Activated CD8-positive, alpha-beta memory T cell treated with anti-CD3 and anti-CD28 coated beads, Interleukin-2, amount 50 U/mL, for 24 hours (primary cell): ENCODE measurements around the gene IDI1.
"Not testable (repeated sequence)": the region's sequence is repeated elsewhere in the genome, so short reads cannot be mapped to it uniquely, and the experiment has no call there.

ENCODE experiments used
- DNase-seq: peaks from one replicate; pipeline ENCODE4 v3.0.0-alpha.2; 2020; ENCODE audit errors: extremely low read depth

Gene IDI1

DNA sequence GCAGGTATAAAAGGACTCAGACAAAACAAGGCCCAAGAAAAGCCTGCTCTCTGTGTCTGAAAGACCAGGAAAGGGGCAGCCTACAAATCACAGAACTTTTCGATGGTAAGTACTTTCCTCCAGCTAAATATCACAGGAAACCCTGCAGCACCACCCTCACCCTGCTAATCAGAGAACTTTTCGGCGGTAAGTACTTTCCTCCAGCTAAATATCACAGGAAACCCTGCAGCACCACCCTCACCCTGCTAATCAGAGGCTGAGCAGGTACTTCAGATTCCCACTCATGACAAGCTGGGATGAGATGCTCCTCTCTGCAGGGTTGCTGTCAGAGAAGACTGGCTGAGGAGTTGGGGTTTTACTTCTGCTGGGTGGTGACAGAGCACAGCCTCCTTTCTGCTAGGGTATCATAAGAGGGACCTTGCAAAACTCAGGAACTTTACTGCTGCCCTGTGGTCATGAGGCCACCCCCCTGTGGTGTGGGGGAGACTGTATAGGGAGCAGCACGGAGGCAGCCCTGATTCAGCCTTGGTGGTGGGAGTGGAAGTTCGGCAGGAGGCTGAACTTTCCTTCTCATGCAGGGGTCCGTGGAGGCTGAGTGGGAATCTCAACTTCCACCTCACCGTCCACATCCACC is 14.4 kb upstream of the IDI1 start:
- no peak for DNase-seq

DNA sequence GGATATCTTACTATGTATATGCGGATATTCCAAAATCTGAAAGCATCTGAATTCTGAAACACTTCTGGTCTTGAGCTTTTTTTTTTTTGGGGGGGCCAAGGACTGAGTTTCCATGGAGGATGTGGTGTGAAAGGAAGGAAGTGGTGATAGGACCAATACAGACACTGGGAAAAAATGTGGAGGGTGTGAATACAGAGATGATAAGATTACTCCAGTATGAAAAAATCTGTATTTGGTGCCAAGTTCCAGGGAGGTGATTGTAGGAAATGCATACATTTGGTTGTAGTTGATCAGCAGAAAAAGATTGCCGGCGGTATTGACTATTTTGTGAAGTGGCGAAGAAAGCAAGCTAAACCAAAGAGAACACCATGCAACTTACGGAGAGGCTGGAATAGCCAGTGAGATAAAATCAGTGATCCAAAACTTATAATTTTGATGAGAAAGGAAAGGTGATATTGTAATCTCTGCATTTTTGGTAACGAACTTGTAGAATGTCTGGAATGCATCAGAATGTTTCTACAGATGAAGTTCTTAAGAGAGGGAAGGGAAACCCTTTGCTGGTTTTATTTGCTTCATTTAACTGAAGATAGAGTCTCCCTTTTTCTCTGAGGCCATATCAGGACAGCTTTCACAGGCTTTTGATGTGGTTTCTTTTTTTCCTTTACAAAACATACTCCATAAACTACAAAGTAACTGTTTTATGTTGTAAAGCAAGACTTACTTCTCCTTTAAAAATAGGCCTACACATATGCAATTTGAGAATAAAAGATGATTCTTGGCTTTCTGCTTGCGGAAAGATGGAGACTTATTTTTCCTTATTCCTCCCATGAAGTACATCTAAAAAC is 13.2 kb upstream of the IDI1 start:
- no peak for DNase-seq

DNA sequence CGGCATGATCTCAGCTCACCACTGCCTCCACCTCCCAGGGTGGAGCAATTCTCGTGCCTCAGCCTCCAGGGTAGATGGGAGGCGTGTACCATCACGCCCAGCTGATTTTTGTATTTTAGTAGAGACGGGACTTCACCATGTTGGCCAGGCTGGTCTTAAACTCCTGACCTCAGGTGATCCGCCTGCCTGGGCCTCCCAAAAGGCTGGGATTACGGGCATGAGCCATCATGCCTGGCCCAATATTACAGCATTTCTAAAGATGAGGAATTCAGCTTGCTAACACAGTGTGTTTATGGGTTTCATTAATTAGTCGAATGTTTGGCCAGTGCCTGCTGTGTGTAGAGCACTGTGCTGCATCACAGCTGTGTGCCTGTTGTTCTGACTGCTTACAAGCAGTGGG is 11.0 kb upstream of the IDI1 start:
- no peak for DNase-seq

DNA sequence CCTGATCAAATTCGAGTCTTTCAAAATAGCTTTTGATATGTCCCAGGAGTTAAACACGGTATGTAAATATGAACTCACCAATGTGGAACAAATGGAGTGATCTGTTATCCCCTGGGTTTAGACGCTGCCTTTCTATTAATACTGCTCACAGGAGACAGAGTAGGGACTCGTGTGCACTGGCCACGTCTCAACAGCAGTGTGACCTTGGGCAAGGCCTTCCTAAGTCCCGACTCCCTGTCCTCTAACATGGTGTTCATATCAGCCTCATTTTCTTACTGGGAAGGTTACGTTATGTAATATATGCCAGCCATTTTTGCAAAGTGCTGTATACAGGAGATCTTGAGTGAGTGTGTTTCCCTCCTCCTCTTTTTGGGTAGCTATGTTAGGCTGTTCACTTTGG is 9.1 kb upstream of the IDI1 start:
- no peak for DNase-seq

DNA sequence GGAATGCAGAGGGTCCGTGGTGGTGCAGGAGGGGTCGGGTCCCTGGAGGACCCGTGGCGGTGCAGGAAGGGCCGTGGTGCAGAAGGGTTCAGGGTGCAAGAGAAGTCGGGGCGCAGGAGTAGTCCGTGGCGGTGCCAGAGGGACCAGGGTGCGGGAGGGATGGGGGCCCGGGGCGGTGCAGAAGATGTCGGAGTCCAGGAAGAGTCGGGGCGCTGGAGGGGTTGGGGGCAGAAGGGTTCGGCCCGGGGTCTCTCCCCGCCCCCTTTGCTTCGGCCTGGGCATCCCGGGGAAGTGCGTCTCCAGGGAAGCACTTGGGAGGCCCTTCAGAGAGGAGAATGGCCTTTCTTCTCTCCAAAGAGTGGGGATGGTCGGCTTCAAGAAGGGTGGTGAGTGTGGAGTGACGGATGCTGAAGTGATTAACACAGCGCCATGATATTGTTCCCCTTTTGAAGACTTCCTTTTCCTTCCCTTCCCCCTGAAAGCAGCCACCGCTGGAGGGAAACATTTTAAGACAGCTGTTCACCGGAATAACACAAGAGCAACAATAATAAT is 8.3 kb upstream of the IDI1 start:
- no peak for DNase-seq

DNA sequence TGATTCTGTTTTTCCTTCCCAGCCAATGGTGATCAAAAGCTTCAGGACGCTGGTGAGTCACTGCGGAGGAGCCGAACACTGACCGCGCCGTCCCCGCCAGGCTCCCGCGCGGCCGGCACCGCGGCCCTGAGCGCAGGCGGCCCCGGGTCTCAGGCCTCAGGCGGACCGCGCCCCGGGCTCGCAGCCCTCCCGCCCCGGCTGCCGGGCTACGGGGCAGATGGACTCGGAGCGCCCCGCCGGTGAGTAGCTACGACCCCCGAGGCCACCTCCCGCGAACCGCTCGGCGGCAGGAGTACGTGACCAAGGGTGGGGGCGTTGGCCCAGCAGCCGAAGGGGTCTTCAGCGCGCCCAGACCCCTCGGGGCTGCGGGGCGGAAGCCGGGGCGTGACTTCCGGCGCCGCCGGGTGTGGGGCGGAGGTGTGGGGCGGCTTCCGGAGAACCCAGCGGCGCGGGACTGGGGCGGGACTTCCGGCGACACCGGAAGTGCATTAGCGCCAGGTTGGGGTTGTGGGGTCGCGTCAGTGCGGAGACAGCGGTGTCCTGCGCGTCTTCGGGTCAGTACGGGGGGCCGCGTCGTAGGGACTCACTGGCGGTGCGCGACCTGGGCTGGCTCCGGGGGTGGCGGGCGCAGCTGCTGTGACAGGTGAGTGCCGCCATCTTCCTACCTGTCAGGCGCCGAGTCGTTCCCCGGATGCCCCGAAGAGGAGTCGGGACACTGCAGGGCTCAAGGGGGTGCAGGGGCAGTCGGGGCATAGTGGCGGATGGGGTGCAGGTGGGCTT is 7.6 kb upstream of the IDI1 start, which contains the start of gene WDR37:
TSS of gene WDR37 (plus strand) at position 60 of the 780 bp plus-strand sequence. CDS start 15,771 bp downstream, outside the sequence.
- DNase-seq = peak; percentile 64

DNA sequence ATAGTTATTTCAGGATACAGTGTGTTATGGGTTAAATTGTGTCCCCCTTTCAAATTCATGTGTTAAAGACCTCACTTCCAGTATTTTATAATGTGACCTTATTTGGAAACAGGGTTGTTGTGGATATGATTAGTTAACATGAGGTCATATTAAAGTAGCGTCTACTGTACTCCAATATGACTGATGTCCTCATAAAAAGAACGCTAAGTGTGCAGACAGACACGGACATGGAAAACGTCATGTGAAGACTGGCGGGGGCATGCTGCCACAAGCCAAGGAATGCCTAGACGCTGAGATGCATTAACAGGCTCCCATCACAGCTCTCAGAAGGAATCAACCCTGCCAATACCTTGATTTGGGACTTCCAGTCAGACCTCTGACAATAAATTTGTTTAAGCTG is 5.8 kb upstream of the IDI1 start:
- no peak for DNase-seq

DNA sequence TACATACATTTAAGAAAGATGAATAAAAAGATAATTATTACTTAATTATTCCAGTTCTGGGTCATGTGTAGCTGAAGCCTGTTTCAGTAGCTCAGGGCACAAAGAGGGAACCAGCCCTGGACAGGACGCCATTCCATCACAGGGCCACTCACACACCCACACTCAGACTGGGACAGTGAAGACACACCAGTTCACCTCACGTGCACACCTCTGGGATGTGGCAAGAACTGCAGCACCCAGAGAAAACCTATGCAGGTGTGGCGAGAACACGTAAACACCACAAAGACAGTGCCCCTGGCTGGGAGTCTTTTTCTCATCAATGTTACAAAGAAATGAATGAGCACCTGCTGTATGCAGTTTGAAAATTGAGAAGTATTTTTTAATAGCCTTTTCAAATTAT is 1.6 kb upstream of the IDI1 start:
- no peak for DNase-seq

DNA sequence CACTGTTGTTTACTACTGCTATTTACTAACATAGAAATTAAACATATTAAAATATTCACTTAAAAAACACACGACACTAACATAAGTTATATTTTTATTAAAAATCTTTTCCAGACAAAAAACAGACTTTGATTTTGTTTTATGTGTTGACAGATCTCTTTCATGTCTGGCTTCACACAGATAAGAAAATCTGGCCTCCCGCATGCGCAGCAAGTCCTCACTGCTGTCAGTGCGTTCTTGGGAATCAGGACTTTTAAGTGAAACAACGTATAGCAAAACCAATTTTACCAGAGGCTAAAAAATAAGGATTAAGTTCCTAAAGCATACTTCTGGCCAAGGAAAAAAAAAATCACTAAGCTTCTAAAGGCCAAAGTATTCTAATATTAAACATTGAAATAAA is 1.2 kb upstream of the IDI1 start:
- no peak for DNase-seq

DNA sequence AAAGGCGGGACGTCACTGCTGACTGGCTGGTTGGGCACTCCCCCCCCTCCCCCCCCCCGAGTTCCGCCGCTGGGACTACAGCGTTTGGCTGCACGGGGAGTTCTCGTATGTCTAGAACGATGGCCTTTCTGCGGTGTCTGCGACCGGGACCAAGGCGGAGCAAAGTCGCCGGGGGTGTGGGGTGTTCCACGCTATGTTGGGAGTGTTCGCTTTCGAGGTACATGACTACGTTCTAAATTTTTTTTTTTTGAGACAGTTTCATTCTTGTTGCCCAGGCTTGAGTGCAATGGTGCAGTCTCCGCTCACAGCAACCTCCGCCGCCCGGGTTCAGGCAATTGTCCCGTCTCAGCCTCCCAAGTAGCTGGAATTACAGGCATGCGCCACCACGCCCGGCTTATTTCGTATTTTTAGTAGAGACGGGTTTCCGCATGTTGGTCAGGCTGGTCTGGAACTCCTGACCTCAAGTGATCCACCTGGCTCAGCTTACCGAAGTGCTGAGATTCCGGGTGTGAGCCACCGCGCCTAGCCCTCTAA is 573 bp upstream of the IDI1 start:
- no peak for DNase-seq

DNA sequence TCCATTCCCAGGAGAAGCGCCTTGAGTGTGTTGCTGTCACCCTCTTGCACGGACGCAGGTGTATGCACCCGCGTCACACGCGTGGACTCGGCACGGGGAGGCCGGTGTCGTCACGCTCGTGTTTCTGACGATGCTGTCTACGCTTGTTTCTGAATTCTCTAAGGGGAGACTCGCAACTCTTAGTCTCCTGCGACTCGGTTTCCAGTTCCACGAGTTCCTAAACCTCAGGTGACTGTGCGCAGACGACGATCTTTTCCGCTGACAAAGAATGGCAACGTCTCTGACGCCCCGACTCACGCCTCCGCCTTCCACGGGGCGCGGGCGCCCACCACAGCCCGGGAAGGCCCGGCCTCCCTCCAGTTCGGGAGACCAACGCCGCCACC is 579 bp downstream of the IDI1 start:
- DNase-seq = no peak

DNA sequence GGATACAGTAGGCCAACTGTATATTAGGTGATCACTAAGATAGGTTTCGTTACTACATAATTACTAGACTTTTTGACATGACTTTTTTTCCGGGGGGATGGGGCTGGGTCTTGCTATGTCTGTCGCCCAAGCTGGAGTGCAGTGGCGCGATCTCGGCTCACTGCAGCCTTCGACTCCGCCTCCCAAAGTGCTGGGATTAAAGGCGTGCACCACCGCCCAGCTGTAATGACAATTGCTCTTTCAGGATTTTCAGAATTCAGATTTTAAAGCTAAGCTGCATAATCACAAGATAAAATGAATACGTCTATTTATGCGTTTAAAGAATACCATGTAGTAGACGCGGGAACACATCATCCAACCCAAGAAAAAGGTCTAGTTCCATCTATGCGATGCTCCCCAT is 982 bp downstream of the IDI1 start:
- no peak for DNase-seq

DNA sequence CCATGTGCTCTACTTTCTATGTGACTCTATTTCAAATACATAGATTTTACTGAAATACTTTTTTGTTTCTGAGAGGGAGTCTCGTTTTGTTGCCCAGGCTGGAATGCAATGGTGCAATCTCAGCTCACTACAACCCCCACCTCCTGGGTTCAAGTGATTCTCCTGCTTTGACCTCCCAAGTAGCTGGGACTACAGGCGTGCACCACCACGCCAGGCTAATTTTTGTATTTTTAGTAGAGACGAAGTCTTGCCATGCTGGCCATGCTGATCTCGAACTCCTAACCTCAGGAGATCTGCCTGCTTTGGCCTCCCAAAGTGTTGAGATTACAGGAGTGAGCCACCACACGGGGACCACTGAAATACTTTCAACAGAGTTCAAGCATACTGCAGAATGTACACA is 3.5 kb downstream of the IDI1 start:
- no peak for DNase-seq

DNA sequence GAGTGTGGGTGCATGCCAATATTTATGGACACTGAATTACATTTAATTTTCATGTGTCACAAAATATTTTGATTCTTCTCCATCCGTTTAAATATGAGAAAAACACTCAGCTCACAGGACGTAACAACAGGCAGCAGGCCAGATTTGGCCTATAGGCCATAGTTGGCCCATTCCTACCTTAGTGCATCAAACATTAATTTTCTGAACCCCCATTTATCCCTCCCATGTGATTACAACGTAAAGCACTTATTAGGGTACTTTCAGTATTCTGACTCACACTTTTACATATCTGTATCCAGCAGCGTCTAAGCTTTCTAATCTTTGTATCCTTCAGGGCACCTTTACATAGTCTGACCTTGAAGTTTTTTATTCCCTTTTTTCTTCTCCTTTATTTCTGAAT is 4.0 kb downstream of the IDI1 start:
- no peak for DNase-seq

DNA sequence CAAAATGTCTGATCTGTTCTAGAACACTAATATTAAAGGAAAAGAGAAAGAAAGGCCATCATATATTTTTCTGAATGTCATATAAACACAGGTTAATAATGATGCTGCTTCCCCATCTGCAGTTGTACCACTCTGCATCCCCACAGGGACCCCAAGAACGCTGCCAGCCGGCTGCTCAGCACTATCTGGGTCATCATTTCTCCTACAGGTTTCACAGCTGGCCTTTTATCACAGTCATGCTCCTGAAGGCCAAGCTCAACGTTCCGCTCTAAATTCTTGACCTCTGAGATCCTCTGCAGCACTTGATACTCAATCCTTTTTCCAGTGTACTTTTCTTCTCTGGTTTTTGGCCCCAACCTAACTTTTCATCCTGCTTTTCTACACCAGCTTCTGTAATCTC is 4.8 kb downstream of the IDI1 start:
- DNase-seq = no peak

DNA sequence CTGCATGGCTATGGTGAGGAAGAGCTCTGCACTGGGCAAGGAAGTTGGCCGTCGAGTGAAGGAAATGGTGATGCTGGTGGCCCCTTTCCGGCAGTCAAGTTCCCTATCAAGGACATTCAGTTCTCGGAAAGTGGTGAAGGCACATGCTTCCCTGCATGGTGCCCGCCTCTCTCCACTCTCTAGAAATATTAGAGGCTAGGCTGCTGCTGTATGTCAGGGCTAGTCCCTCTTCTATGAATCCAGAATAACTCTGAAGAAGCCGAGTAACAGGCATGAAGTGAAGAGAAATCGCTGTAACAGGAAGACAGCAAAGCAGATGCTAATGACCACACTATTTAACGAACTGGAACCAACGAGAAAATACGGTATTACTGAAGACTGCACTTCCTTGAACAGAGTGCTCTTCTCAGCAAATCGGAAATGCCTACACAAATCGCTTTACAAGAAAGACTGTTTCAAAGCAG is 5.4 kb downstream of the IDI1 start:
- no peak for DNase-seq

DNA sequence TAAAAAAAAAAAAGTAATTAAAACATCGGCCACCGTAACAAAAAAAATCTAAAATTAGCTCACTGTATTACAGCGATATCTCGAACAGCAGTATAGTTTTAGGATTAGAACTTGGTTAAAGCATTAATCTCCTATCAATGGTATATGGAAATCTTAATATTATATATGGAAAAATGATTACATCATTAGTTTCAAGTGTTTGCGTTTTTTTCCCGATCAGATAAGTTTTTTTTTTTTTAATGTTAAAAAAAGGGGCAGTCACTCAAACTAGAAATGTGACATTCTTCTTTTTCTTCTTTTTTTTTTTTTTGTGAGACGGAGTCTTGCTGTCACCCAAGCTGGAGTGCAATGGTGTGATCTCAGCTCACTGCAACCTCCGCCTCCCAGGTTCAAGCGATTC is 7.4 kb downstream of the IDI1 start:
- no peak for DNase-seq

DNA sequence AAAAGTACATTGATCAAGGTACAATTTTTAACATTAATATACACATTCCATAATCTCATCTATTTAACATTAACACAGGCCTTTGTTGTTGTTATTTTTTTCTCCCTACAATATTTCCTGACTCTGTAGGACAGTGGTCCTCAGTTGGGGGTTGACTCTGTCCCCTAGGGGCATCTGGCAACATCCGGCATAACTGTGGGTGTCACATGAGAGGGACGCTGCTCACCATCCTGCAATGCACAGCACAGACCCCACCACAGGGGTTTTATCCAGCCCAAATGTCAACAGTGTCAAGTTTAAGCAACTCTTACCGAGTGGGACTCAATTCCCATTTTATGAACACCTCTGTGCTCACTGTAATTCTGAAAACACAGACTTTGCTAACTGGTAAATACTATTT is 8.8 kb downstream of the IDI1 start:
- DNase-seq = no peak

DNA sequence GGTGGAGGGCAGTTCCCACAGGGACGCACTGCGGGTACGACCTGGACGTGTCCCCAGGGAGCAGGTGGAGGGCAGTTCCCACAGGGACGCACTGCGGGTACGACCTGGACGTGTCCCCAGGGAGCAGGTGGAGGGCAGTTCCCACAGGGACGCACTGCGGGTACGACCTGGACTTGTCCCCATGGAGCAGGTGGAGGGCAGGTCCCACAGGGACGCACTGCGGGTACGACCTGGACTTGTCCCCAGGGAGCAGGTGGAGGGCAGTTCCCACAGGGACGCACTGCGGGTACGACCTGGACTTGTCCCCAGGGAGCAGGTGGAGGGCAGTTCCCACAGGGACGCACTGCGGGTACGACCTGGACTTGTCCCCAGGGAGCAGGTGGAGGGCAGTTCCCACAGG is 10.2 kb downstream of the IDI1 start:
- DNase-seq = not testable (repeated sequence)

DNA sequence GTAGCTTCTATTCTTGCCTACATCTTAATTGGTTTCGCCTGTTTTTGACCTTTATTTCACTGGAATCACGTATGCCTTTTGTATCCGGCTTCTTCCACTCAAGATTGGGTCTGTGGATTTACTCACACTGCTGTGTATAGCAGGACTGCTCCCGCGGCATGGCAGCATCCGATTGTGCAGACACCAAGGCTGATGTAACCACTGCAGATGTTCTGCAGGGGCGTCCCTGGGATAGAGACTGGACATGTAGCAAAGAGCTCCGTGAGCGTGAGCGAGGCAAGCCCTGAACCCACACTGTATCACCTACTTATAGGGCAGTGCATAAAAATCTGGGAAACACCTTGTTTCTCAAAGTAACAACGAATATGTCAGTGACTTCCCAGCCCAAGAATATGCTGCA is 11.8 kb downstream of the IDI1 start:
- no peak for DNase-seq

DNA sequence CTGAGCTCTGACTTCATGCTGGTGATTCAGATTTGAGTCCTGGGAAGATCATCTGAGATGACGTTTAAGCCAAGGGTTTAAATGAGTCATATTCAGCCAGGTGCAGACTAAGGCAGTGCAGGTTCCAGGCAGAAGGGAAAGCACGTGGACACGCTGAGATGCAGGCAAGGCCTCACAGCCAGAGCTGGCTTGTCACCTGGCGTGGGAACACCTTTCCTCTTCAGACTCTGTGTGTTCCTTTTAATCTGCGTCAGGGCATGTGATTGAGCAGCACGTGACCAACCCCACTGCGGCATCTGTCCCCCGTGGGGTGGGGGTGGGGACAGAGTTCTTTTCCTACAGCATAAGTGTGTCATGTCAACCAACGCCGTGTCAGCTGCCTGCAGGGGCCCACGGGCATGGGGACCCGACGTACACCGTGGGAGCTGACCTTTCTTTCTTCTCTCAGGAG is 12.6 kb downstream of the IDI1 start:
- no peak for DNase-seq

DNA sequence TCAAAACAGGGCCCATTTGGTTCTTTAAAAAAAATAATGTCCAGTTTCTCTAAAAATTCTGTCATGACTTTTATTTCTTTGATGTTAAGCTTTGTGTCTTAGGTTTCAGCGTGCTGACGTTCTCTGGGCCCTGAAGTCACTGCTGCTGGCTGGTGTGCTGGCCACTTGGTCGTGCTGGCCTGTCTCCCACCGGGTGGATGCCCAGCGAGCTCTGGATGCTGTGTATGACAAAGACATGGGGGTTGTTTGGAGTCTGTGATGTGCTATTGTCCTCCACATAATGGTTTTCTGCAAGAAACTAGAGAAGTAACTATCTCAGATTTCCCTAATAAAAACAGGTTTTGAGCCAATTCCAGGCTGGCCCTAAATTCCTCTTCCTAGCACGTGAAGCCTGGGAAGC is 13.7 kb downstream of the IDI1 start:
- no peak for DNase-seq
